ENCODE results near the gene PNKD.

Gene PNKD

DNA sequence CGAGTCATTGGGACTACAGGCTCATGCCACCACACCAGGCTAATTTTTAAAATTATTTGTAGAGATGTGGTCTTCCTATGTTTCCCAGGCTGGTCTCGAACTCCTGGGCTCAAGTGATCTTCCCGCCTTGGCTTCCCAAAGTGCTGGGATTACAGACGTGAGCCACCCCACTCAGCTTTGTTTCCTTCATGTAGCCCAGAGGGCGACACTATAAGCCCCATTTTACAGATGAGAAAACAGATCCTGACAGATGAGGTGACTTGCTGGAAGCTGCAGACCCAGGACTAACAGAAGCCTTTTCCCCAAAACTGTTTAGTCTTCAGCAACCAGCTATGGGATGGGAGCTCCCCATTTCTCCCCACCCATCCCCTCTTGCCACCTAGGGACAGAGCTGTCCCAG, 122.1 kb downstream of the PNKD start:
- TF ChIP-seq, protein P1, sequence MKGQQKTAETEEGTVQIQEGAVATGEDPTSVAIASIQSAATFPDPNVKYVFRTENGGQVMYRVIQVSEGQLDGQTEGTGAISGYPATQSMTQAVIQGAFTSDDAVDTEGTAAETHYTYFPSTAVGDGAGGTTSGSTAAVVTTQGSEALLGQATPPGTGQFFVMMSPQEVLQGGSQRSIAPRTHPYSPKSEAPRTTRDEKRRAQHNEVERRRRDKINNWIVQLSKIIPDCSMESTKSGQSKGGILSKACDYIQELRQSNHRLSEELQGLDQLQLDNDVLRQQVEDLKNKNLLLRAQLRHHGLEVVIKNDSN (IDR thresholded peaks at IDR 0.05): no peak
- TF ChIP-seq NFIC (IDR thresholded peaks at IDR 0.05) (no peak), TEAD4 (IDR thresholded peaks at IDR 0.05) (no peak), EGR1 (IDR thresholded peaks at IDR 0.05) (no peak), TCF12 (IDR thresholded peaks at IDR 0.05; ENCODE audit: low read depth) (no peak), CREB1 (IDR thresholded peaks at IDR 0.05; ENCODE audit: low read depth) (no peak), FOXM1 (IDR thresholded peaks at IDR 0.05; ENCODE audit: borderline replicate concordance, low read depth) (no peak)
- TF ChIP-seq, protein P2, sequence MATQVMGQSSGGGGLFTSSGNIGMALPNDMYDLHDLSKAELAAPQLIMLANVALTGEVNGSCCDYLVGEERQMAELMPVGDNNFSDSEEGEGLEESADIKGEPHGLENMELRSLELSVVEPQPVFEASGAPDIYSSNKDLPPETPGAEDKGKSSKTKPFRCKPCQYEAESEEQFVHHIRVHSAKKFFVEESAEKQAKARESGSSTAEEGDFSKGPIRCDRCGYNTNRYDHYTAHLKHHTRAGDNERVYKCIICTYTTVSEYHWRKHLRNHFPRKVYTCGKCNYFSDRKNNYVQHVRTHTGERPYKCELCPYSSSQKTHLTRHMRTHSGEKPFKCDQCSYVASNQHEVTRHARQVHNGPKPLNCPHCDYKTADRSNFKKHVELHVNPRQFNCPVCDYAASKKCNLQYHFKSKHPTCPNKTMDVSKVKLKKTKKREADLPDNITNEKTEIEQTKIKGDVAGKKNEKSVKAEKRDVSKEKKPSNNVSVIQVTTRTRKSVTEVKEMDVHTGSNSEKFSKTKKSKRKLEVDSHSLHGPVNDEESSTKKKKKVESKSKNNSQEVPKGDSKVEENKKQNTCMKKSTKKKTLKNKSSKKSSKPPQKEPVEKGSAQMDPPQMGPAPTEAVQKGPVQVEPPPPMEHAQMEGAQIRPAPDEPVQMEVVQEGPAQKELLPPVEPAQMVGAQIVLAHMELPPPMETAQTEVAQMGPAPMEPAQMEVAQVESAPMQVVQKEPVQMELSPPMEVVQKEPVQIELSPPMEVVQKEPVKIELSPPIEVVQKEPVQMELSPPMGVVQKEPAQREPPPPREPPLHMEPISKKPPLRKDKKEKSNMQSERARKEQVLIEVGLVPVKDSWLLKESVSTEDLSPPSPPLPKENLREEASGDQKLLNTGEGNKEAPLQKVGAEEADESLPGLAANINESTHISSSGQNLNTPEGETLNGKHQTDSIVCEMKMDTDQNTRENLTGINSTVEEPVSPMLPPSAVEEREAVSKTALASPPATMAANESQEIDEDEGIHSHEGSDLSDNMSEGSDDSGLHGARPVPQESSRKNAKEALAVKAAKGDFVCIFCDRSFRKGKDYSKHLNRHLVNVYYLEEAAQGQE (IDR thresholded peaks at IDR 0.05; ENCODE audit: low read depth): no peak

DNA sequence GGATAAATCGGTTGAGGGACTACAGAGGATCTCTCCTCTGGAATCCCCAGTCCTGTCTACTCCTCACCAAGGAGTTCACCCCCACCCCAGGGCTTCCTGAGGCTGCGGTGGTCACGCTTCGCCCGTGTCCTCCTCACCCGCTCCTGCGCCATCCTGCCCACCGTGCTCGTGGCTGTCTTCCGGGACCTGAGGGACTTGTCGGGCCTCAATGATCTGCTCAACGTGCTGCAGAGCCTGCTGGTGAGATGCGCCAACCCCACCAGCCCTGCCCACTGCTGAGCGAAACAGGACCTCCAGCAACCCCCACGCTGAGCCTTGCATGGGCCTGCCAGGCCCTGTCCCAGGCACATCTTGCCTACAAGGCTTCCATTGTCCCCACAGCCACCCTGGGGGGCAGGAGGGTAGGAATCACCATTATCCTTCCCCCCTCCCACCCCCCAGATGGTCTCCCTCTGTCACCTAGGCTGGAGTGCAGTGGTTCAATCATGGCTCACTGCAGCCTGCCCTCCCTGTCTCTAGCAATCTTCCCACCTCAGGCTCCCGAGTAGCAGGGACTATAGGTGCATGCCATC, 122.7 kb downstream of the PNKD start:
- no peak for TF ChIP-seq RAD21 (IDR thresholded peaks at IDR 0.05; ENCODE audit: low read depth)
- no peak for TF ChIP-seq NFIC (IDR thresholded peaks at IDR 0.05)
- TF ChIP-seq CEBPB (IDR thresholded peaks at IDR 0.05): no peak
- TF ChIP-seq, protein P1 (IDR thresholded peaks at IDR 0.05): no peak

DNA sequence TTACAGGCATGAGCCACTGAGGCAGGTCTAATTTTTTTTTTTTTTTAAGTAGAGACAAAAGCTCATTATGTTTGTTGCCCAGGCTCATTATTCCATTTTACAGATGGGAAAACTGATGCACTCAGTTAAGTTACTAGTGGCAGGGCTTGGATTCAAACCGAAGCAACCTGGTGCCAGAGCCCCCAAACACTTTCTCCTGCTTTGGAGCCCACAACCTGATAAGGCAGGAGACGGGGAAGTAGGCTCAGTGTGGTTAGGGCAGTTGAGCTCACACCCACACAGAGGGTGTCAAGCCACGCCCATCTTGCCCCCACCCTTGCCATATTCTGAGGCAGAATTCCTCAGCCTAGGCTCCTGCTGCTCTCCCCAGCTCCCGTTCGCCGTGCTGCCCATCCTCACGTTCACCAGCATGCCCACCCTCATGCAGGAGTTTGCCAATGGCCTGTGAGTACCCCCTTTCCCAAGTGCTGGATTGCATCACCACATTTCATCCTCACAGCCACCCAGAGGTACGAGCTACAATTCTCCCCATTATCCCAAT, 123.5 kb downstream of the PNKD start:
- no peak for TF ChIP-seq CREB1 (IDR thresholded peaks at IDR 0.05; ENCODE audit: low read depth)
- no peak for TF ChIP-seq ZBTB7A (IDR thresholded peaks at IDR 0.05; ENCODE audit: low read depth)
- TF ChIP-seq, protein P2 (IDR thresholded peaks at IDR 0.05; ENCODE audit: low read depth): no peak
- no peak for TF ChIP-seq TEAD4 (IDR thresholded peaks at IDR 0.05)
- no peak for TF ChIP-seq RAD21 (IDR thresholded peaks at IDR 0.05; ENCODE audit: low read depth)
- no peak for TF ChIP-seq NFIC (IDR thresholded peaks at IDR 0.05)
- no peak for TF ChIP-seq TCF12 (IDR thresholded peaks at IDR 0.05; ENCODE audit: low read depth)

DNA sequence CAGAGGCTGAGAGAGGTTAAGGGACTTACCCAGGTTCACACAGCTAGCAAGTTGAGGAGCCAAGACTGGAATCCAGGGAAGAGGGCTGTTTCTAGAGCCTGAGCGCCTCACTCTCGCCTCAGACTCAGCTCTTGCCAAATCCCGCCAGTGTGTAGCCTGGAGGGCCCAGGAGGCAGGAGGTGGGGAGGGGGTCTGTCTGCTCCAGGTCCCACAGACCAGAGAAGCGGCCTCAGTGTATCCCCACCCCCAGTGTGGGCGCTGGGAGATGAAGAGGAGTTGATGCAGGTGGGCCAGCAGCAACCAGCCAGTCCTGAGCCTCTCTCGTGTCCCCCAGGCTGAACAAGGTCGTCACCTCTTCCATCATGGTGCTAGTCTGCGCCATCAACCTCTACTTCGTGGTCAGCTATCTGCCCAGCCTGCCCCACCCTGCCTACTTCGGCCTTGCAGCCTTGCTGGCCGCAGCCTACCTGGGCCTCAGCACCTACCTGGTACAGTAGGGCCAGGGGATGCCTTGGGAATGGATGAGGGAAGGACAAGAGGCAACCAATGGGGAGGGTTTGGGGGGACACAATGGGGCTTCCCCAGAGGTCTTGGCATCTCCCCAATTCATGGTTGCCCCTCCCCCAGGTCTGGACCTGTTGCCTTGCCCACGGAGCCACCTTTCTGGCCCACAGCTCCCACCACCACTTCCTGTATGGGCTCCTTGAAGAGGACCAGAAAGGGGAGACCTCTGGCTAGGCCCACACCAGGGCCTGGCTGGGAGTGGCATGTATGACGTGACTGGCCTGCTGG, 124.2 kb downstream of the PNKD start:
- TF ChIP-seq, protein P1 (IDR thresholded peaks at IDR 0.05): no peak
- TF ChIP-seq NFIC (IDR thresholded peaks at IDR 0.05) (no peak), CREB1 (IDR thresholded peaks at IDR 0.05; ENCODE audit: low read depth) (no peak), RAD21 (IDR thresholded peaks at IDR 0.05; ENCODE audit: low read depth) (no peak), ZBTB7A (IDR thresholded peaks at IDR 0.05; ENCODE audit: low read depth) (no peak), TCF12 (IDR thresholded peaks at IDR 0.05; ENCODE audit: low read depth) (no peak), TEAD4 (IDR thresholded peaks at IDR 0.05) (no peak), TAF1 (IDR thresholded peaks at IDR 0.05; ENCODE audit: low read depth) (no peak), EP300 (IDR thresholded peaks at IDR 0.05; ENCODE audit: borderline replicate concordance) (no peak), FOXM1 (IDR thresholded peaks at IDR 0.05; ENCODE audit: borderline replicate concordance, low read depth) (no peak), EGR1 (IDR thresholded peaks at IDR 0.05) (no peak)
- TF ChIP-seq, protein P3, sequence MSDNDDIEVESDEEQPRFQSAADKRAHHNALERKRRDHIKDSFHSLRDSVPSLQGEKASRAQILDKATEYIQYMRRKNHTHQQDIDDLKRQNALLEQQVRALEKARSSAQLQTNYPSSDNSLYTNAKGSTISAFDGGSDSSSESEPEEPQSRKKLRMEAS (IDR thresholded peaks at IDR 0.05): no peak
- TF ChIP-seq, protein P2 (IDR thresholded peaks at IDR 0.05; ENCODE audit: low read depth): no peak
